Stomach (tissue), 9 donors: ENCODE measurements around the gene EIF2S2. TPM values are rescaled to one million over a fixed set of nuclear protein-coding genes. Genes with fewer than 3 reads are reported as not detected.
"Not testable (repeated sequence)": the region's sequence is repeated elsewhere in the genome, so short reads cannot be mapped to it uniquely, and the experiment has no call there.

Source experiments
- DNase-seq, 2 donors: peaks; one replicate each; pipeline versions ENCODE4 v3.0.0 to v3.0.0-alpha.2; 2013 to 2019
- H3K27ac ChIP-seq, 5 donors: fragments of 200-600 bp in 4 of 5; sonication (generic) in 4 of 5; one replicate each; pipeline ENCODE4 v1.5.1; 2013 to 2019; ENCODE audit warnings: mild to moderate bottlenecking in 1 of 5, moderate library complexity in 1 of 5
- H3K27me3 ChIP-seq, 3 donors: fragments of 200-600 bp; sonication (generic); one replicate each; pipeline ENCODE4 v1.5.1; 2017 to 2019; ENCODE audit warnings: mixed run types in 1 of 3
- H3K36me3 ChIP-seq, 4 donors: fragments of 200-600 bp; sonication (generic); 1 replicate in 3 of 4; 2 replicates in 1 of 4; pipeline ENCODE4 v1.5.1; 2016 to 2019
- H3K4me1 ChIP-seq, 4 donors: fragments of 200-600 bp; sonication (generic); one replicate each; pipeline ENCODE4 v1.5.1; 2016 to 2019
- H3K4me3 ChIP-seq, 4 donors: fragments of 200-600 bp; sonication (generic) in 3 of 4; one replicate each; pipeline ENCODE4 v1.5.1; 2016 to 2019; ENCODE audit warnings: mild to moderate bottlenecking in 1 of 4
- H3K9me3 ChIP-seq, 4 donors: fragments of 200-600 bp; sonication (generic); one replicate each; pipeline ENCODE4 v1.5.1; 2016 to 2019
- EP300 ChIP-seq: sonication (generic); formaldehyde crosslinking; IDR thresholded peaks from one replicate; pipeline ENCODE4 v1.6.1; 2017; ENCODE audit warnings: antibody characterized with exemption
- POLR2A ChIP-seq, 4 donors: fragments of 450-650 bp; IDR thresholded peaks; one replicate each; pipeline ENCODE4 v1.6.1; 2016; ENCODE audit warnings: antibody characterized with exemption in 4 of 4, control low read depth in 2 of 4, mild to moderate bottlenecking in 1 of 4, moderate library complexity in 1 of 4
- POLR2AphosphoS5 ChIP-seq, 3 donors: sonication (generic); formaldehyde crosslinking; IDR thresholded peaks; one replicate each; pipeline ENCODE4 v1.6.1; 2016; ENCODE audit warnings: antibody characterized with exemption in 3 of 3
- WGBS, 5 donors: extraction: QIAGEN DNeasy Blood & Tissue Kit in 3 of 5; methylation state at CpG; one replicate each; pipeline versions ENCODE4 v1.1.5 to v1.1.7; 2013 to 2018; 5-methylcytosine and 5-hydroxymethylcytosine counted together
- intact Hi-C: fragments of 100-400 bp; cut with DNase I; formaldehyde crosslinking; loops from one replicate; pipeline ENCODE4 v1.15.1; 2023; ENCODE audit warnings: low total_unique reads
- polyA plus RNA-seq, 3 donors: library from polyadenylated mRNA; stranded (reverse); fragments of 200-250 nt; gene quantifications; one replicate each; pipeline ENCODE4 v1.2.3, GENCODE V29; 2013
- total RNA-seq, 5 donors: library from RNA; depleted of rRNA; stranded (reverse); fragments of >200 nt; gene quantifications; one replicate each; pipeline versions ENCODE4 v1.1.0 to v1.2.3, GENCODE V29; 2014 to 2016
- TF ChIP-seq, protein P1 (sequence below), 7 experiments: fragments of 450-650 bp in 4 of 7; fragments of 200-600 bp in 3 of 7; sonication (generic) in 3 of 7; IDR thresholded peaks; one replicate each; pipeline ENCODE4 v1.5.1; 2016 to 2019; ENCODE audit warnings: antibody characterized with exemption in 7 of 7, control low read depth in 2 of 7, mild to moderate bottlenecking in 1 of 7
- donor health status: healthy with polysubstance abuse.
- donor health status: Bipolar disorder and iron deficiency.
- donor health status: healthy.

The EIF2S2 gene
- total and polyA plus RNA-seq, 8 donors, result 26.6 to 92.4 (median 45.6) TPM

DNA sequence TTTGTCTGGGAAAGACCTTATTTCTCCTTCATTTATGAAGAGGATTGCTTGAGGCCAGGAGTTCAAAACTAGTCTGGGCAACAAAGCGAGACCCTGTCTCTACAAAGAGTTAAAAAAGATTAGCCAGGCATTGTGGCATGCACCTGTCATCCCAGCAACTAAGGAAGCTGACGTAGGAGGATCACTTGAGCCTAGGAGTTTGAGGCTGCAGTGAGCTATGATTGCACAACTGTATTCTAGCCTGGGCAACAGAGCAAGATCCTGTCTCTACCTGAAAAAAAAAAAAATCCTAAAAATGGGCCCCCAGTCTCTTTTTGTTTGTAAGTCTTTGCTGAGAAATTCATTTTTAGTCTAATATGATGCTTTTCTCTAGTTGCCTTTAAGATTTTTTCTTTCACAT, 29.2 kb upstream of the EIF2S2 start:
- no peak overlapping the region for H3K4me3 ChIP-seq
- intact Hi-C loops, result no loop called here
- TF ChIP-seq POLR2AphosphoS5 (IDR thresholded peaks at IDR 0.05) (no peak), EP300 (no peak), POLR2A (IDR thresholded peaks at IDR 0.05) (no peak)
- TF ChIP-seq, protein P1, sequence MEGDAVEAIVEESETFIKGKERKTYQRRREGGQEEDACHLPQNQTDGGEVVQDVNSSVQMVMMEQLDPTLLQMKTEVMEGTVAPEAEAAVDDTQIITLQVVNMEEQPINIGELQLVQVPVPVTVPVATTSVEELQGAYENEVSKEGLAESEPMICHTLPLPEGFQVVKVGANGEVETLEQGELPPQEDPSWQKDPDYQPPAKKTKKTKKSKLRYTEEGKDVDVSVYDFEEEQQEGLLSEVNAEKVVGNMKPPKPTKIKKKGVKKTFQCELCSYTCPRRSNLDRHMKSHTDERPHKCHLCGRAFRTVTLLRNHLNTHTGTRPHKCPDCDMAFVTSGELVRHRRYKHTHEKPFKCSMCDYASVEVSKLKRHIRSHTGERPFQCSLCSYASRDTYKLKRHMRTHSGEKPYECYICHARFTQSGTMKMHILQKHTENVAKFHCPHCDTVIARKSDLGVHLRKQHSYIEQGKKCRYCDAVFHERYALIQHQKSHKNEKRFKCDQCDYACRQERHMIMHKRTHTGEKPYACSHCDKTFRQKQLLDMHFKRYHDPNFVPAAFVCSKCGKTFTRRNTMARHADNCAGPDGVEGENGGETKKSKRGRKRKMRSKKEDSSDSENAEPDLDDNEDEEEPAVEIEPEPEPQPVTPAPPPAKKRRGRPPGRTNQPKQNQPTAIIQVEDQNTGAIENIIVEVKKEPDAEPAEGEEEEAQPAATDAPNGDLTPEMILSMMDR (IDR thresholded peaks at IDR 0.05), result no peak
- WGBS, 5 donors, result 63 to 73% (median 66%) methylated on average over 2 of the region's 2 CpGs
- DNase-seq, result no peak
- H3K27me3 ChIP-seq, result peaks cover 0 to 14% (median 0%) of the 10 kb centered on the region in 3 donors
- H3K27ac ChIP-seq, result no peak overlapping the region
- no peaks in the 10 kb centered on the region for H3K9me3 ChIP-seq
- no peaks in the 10 kb centered on the region for H3K4me1 ChIP-seq
- H3K36me3 ChIP-seq, result no peaks in the 10 kb centered on the region

DNA sequence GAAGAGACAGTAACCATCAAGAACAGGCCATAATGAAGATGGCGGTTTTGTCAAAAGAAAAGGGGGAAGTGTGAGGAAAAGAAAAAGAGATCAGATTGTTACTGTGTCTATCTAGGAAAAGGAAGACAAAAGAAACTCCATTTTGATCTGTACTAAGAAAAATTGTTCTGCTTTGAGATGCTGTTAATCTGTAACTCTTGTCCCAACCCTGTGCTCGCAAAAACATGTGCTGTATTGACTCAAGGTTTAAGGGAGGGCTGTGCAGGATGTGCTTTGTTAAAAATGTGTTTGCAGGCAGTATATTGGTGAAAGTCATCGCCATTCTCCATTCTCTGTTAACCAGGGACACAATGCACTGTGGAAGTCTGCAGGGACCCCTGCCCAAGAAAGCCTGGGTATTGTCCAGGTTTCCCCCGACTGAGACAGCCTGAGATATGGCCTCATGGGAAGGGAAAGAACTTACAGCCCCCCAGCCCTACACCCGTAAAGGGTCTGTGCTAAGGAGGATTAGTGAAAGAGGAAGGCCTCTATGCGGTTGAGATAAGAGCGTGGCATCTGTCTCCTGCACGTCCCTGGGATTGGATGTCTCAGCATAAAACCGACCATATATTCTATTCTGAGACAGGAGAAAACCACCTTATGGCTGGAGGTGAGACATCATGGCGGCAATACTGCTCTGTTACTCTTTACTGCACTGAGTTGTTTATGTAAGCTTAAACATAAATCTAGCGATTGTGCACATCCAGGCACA, 23.7 kb upstream of the EIF2S2 start:
- H3K9me3 ChIP-seq, intact Hi-C loops, H3K36me3 ChIP-seq, DNase-seq, H3K4me1 ChIP-seq, H3K4me3 ChIP-seq, H3K27me3 ChIP-seq, H3K27ac ChIP-seq: not testable (repeated sequence)
- WGBS, 5 donors, result 76 to 84% (median 78%) methylated on average over 11 of the region's 11 CpGs

DNA sequence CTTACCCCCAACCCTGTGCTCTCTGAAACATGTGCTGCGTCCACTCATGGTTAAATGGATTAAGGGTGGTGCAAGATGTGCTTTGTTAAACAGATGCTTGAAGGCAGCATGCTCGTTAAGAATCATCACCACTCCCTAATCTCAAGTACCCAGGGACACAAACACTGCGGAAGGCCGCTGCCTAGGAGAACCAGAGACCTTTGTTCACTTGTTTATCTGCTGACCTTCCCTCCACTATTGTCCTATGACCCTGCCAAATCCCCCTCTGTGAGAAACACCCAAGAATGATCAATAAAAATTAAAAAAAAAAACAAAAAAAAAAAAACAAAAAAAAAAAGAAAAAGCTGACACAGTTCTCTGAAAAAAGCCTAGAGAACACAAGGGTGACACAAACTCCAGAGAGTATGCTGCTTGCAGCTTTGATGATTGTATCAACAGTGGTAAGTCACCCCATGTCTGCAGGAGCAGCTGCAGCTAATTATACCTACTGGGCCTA, 21.4 kb upstream of the EIF2S2 start:
- 56 to 91% (median 62%) methylated on average over 1 to 4 of the region's 4 CpGs for WGBS, 5 donors
- H3K27ac ChIP-seq, H3K9me3 ChIP-seq, H3K27me3 ChIP-seq, intact Hi-C loops, H3K36me3 ChIP-seq, H3K4me3 ChIP-seq, DNase-seq: not testable (repeated sequence)
- peaks cover 0 to 12% (median 7%) of the 10 kb centered on the region in 4 donors for H3K4me1 ChIP-seq

DNA sequence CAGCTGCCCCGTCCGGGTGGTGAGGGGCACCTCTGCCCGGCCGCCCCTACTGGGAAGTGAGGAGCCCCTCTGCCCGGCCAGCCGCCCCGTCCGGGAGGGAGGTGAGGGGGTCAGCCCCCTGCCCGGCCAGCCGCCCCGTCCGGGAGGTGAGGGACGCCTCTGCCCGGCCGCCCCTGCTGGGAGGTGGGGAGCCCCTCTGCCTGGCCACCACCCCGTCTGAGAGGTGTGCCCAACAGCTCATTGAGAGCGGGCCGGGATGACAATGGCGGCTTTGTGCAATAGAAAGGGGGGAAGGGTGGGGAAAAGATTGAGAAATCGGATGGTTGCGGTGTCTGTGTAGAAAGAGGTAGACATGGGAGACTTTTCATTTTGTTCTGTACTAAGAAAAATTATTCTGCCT, 20.9 kb upstream of the EIF2S2 start:
- H3K4me3 ChIP-seq, H3K27ac ChIP-seq, intact Hi-C loops, H3K36me3 ChIP-seq, H3K27me3 ChIP-seq, H3K9me3 ChIP-seq, DNase-seq: not testable (repeated sequence)
- peaks cover 0 to 13% (median 7%) of the 10 kb centered on the region in 4 donors for H3K4me1 ChIP-seq
- 82 to 95% (median 86%) methylated on average over 11 to 21 of the region's 21 CpGs for WGBS, 5 donors

DNA sequence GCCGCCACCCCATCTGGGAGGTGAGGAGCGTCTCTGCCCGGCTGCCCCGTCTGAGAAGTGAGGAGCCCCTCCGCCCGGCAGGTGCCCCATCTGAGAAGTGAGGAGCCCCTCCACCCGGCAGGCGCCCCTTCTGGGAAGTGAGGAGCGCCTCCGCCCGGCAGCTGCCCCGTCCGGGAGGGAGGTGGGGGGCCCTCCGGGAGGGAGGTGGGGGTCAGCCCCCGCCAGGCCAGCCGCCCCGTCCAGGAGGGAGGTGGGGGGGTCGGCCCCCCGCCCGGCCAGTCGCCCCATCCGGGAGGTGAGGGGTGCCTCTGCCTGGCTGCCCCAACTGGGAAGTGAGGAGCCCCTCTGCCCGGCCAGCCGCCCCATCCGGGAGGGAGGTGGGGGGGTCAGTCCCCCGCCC, 20.4 kb upstream of the EIF2S2 start:
- H3K36me3 ChIP-seq, intact Hi-C loops, H3K27me3 ChIP-seq, H3K9me3 ChIP-seq, H3K4me3 ChIP-seq, DNase-seq, H3K27ac ChIP-seq: not testable (repeated sequence)
- 90 to 94% (median 92%) methylated on average over 5 to 26 of the region's 26 CpGs for WGBS, 5 donors
- peaks cover 0 to 13% (median 7%) of the 10 kb centered on the region in 4 donors for H3K4me1 ChIP-seq

DNA sequence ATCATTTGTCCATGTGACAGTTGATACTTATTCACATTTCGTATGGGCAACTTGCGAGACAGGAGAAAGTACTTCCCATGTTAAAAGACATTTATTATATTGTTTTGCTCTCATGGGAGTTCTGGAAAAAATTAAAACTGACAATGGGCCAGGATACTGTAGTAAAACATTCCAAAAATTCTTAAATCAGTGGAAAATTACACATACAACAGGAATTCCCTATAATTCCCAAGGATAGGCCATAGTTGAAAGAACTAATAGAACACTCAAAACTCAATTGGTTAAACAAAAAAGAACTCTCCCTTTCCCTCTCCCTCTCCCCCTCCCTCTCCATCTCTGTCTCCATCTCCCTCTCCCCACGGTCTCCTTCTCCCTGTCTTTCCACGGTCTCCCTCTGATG, 19.4 kb upstream of the EIF2S2 start:
- H3K4me1 ChIP-seq, result peaks cover 0 to 13% (median 7%) of the 10 kb centered on the region in 4 donors
- no peaks in the 10 kb centered on the region for H3K9me3 ChIP-seq
- no peak for DNase-seq
- WGBS, 5 donors, result 72 to 91% (median 85%) methylated on average over 4 of the region's 4 CpGs
- no peak overlapping the region for H3K27ac ChIP-seq
- H3K27me3 ChIP-seq, result no peaks in the 10 kb centered on the region
- intact Hi-C loops, result no loop called here
- no peaks in the 10 kb centered on the region for H3K36me3 ChIP-seq
- TF ChIP-seq POLR2AphosphoS5 (IDR thresholded peaks at IDR 0.05) (no peak), EP300 (no peak)
- TF ChIP-seq, protein P1 (IDR thresholded peaks at IDR 0.05), result no peak
- no peak overlapping the region for H3K4me3 ChIP-seq
